K562 (cell line): ENCODE measurements around the gene EML2. TPM values are rescaled to one million over a fixed set of nuclear protein-coding genes. Genes with fewer than 3 reads are reported as not detected.
A peak's percentile ranks its signal among the peaks of the same experiment; 100 is the strongest.

Experiments
- E2F5 ChIP-seq: sonication (generic); formaldehyde crosslinking; IDR thresholded peaks from 2 replicates; pipeline ENCODE4 v1.8.0; 2022; ENCODE audit warnings: mild to moderate bottlenecking, missing genetic modification reagents
- KHSRP ChIP-seq: fragments of 450-650 bp; IDR thresholded peaks from 2 replicates; pipeline ENCODE4 v1.6.1; 2017
- KLF6 ChIP-seq: fragments of 250-450 bp; sonication (Bioruptor Pico); IDR thresholded peaks from 2 replicates; pipeline ENCODE4 v1.4.0; 2020; ENCODE audit warnings: mild to moderate bottlenecking, moderate library complexity, borderline replicate concordance
- LCOR ChIP-seq: sonication (generic); formaldehyde crosslinking; IDR thresholded peaks from 2 replicates; pipeline ENCODE4 v1.8.0; 2022; ENCODE audit warnings: mild to moderate bottlenecking, missing genetic modification reagents
- NCOA1 ChIP-seq: fragments of 450-650 bp; IDR thresholded peaks from 2 replicates; pipeline ENCODE4 v1.6.1; 2016; ENCODE audit warnings: low read depth
- POLR2A ChIP-seq: fragments of 450-650 bp; conservative IDR thresholded peaks from 2 replicates; pipeline ENCODE4 v1.6.1; 2016
- PRDM10 ChIP-seq: fragments of 450-650 bp; IDR thresholded peaks from 2 replicates; pipeline ENCODE4 v1.6.1; 2018; ENCODE audit not compliant: partially characterized antibody
- PYGO2 ChIP-seq: fragments of 450-650 bp; IDR thresholded peaks from 2 replicates; pipeline ENCODE4 v1.6.1; 2016; ENCODE audit warnings: mild to moderate bottlenecking, missing genetic modification characterization, moderate library complexity, missing compliant biosample characterization
- RBM22 ChIP-seq: fragments of 200-400 bp; formaldehyde crosslinking; IDR thresholded peaks from 2 replicates; pipeline ENCODE4 v1.6.1; 2018; ENCODE audit warnings: low read length, low read depth; ENCODE audit not compliant: poor library complexity, severe bottlenecking
- SMAD4 ChIP-seq: fragments of 250-450 bp; sonication (Bioruptor Pico); conservative IDR thresholded peaks from 2 replicates; pipeline ENCODE4 v1.8.0; 2021; ENCODE audit warnings: inconsistent platforms, mild to moderate bottlenecking, moderate library complexity
- YY1 ChIP-seq, 3 experiments: IDR thresholded peaks; 2 replicates each; pipeline ENCODE4 v1.6.1; 2011; ENCODE audit warnings: low read length in 2 of 3, mild to moderate bottlenecking in 2 of 3, moderate library complexity in 2 of 3, borderline replicate concordance in 1 of 3, control low read depth in 1 of 3, low read depth in 1 of 3; ENCODE audit not compliant: insufficient read depth in 3 of 3, insufficient replicate concordance in 2 of 3, control insufficient read depth in 1 of 3, insufficient read length in 1 of 3; ENCODE audit errors: extremely low read depth in 1 of 3
- ZBTB9 ChIP-seq: fragments of 450-650 bp; formaldehyde crosslinking; IDR thresholded peaks from 2 replicates; pipeline ENCODE4 v1.4.0; 2020; ENCODE audit warnings: mild to moderate bottlenecking, moderate library complexity
- ZFX ChIP-seq: sonication (generic); formaldehyde crosslinking; IDR thresholded peaks from 2 replicates; pipeline ENCODE4 v1.8.0; 2022; ENCODE audit warnings: mild to moderate bottlenecking, missing genetic modification reagents, moderate library complexity
- ZNF551 ChIP-seq: fragments of 250-450 bp; sonication (Bioruptor Pico); IDR thresholded peaks from 2 replicates; pipeline ENCODE4 v1.5.0; 2021; ENCODE audit warnings: mild to moderate bottlenecking, moderate library complexity
- ZNF695 ChIP-seq: fragments of 450-650 bp; formaldehyde crosslinking; IDR thresholded peaks from 2 replicates; pipeline ENCODE4 v1.4.0; 2020; ENCODE audit warnings: mild to moderate bottlenecking, moderate library complexity
- ZNF830 ChIP-seq: fragments of 250-450 bp; sonication (Bioruptor Pico); IDR thresholded peaks from 2 replicates; pipeline ENCODE4 v1.5.0; 2021; ENCODE audit warnings: mild to moderate bottlenecking
- polyA plus RNA-seq, 8 experiments: library from polyadenylated mRNA; depleted of rRNA in 4 of 8; stranded (reverse) in 5 of 8; unstranded in 3 of 8; fragments of >200 nt; fragmentation: Nextera tagmentation in 2 of 8; fragmentation: Illumina TruSeq in 1 of 8; extraction: Ambion mirVana in 2 of 8; extraction: Trizol in 1 of 8; gene quantifications; 2 replicates each; pipeline versions ENCODE4 v1.2.1 to v1.2.3, GENCODE V29; 2011 to 2014; ENCODE audit warnings: inconsistent platforms in 1 of 8, missing spikeins in 1 of 8
- total RNA-seq, 7 experiments: library from RNA; depleted of rRNA in 6 of 7; stranded (reverse); fragments of >200 nt in 6 of 7; fragmentation: Illumina TruSeq in 2 of 7; extraction: Trizol in 2 of 7; gene quantifications; 2 replicates each; pipeline versions ENCODE4 v1.2.1 to v1.2.3, GENCODE V29; 2011 to 2021; ENCODE audit warnings: low replicate concordance in 1 of 7
- TF ChIP-seq, protein P1 (sequence below): sonication (generic); IDR thresholded peaks from 2 replicates; pipeline ENCODE4 v1.6.1; 2016
- TF ChIP-seq, protein P2 (sequence below): fragments of 450-650 bp; IDR thresholded peaks from 2 replicates; pipeline ENCODE4 v1.7.1; 2018; ENCODE audit warnings: mild to moderate bottlenecking, low read depth; ENCODE audit not compliant: partially characterized antibody

Gene EML2
- total and polyA plus RNA-seq, 9 of the 15 experiments (the other 6 are each of a cell fraction or from before 2014, with no cell fraction given) = 2.6 to 69.6 (median 24.8) TPM

DNA sequence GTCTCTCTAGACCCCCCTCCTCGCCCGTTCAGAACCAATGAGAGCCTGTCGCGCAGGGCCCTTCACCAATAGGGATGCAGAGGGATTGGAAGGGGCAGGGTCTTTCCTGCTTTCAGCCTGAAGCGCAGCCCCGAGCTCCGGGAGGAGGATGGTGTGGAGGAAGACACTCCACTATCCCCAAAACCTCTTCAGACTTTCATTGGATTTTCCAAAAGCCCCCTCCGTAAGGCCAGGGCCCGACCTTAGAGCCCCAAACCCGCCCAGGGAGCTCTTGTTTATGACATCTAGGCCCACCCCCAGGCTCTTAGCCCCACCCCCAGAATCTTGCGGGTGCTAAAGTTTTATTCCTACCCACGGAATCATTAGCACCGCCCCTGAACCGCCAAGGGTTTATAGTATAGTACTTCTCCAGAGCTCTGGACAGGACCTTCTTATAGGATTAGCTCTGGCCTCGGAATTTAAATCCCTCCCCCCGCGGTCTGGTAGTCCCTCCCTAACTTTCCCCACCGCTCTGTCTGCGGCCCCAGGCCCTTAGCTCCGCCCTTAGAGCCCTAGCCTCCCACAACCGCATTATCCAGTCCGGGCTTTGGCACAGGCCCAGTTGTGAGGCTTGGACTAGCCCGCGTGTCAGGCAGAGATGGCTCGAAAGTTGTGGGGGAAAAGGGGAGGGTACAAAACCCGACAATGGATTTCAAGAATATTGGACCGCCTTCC lies 6.6 kb upstream of the EML2 start (continued):
- TF ChIP-seq, protein P1, sequence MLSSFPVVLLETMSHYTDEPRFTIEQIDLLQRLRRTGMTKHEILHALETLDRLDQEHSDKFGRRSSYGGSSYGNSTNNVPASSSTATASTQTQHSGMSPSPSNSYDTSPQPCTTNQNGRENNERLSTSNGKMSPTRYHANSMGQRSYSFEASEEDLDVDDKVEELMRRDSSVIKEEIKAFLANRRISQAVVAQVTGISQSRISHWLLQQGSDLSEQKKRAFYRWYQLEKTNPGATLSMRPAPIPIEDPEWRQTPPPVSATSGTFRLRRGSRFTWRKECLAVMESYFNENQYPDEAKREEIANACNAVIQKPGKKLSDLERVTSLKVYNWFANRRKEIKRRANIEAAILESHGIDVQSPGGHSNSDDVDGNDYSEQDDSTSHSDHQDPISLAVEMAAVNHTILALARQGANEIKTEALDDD = peak; percentile 42; the same call in 1 of the 2 replicates
- TF ChIP-seq NCOA1 = peak; percentile 48; the same call in 1 of the 2 replicates
- peak in 2 of 3 experiments; percentile 26 to 35 for TF ChIP-seq YY1 (IDR thresholded peaks at IDR 0.05; ENCODE audit: borderline replicate concordance in 1 of 3, control insufficient read depth in 1 of 3, extremely low read depth in 1 of 3, insufficient read depth in 3 of 3, insufficient read length in 1 of 3, insufficient replicate concordance in 2 of 3, low read depth in 1 of 3, low read length in 2 of 3)
- 0 out of 2 replicates have a peak, but pooled peaks have one; percentile 37 for TF ChIP-seq ZBTB9
- peak; percentile 72 for TF ChIP-seq SMAD4
- no peak for TF ChIP-seq RBM22
- no peak for TF ChIP-seq ZFX (CRISPR knock-in tag)
- TF ChIP-seq ZNF830 (CRISPR knock-in tag) = no peak
- TF ChIP-seq E2F5 (CRISPR knock-in tag) = no peak
- no peak for TF ChIP-seq KHSRP
- TF ChIP-seq LCOR = peak; percentile 73; the same call in 1 of the 2 replicates
- TF ChIP-seq, protein P2, sequence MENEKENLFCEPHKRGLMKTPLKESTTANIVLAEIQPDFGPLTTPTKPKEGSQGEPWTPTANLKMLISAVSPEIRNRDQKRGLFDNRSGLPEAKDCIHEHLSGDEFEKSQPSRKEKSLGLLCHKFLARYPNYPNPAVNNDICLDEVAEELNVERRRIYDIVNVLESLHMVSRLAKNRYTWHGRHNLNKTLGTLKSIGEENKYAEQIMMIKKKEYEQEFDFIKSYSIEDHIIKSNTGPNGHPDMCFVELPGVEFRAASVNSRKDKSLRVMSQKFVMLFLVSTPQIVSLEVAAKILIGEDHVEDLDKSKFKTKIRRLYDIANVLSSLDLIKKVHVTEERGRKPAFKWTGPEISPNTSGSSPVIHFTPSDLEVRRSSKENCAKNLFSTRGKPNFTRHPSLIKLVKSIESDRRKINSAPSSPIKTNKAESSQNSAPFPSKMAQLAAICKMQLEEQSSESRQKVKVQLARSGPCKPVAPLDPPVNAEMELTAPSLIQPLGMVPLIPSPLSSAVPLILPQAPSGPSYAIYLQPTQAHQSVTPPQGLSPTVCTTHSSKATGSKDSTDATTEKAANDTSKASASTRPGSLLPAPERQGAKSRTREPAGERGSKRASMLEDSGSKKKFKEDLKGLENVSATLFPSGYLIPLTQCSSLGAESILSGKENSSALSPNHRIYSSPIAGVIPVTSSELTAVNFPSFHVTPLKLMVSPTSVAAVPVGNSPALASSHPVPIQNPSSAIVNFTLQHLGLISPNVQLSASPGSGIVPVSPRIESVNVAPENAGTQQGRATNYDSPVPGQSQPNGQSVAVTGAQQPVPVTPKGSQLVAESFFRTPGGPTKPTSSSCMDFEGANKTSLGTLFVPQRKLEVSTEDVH = peak; percentile 59
- TF ChIP-seq ZNF551 (CRISPR knock-in tag) = no peak
- no peak for TF ChIP-seq POLR2A
- no peak for TF ChIP-seq KLF6 (CRISPR knock-in tag)
- peak; percentile 92 for TF ChIP-seq PRDM10
- TF ChIP-seq PYGO2 (tag) = no peak
- TF ChIP-seq ZNF695 = no peak
